Breast epithelium (tissue), 3 donors: ENCODE results near the gene OR6K2.

Experiments used
- POLR2A ChIP-seq: fragments of 450-650 bp; IDR thresholded peaks from one replicate; pipeline ENCODE4 v1.6.1; 2016; ENCODE audit warnings: antibody characterized with exemption, mild to moderate bottlenecking, moderate library complexity
- TF ChIP-seq, protein P1 (sequence below), 3 donors: fragments of 450-650 bp; IDR thresholded peaks; one replicate each; pipeline ENCODE4 v1.5.1; 2016 to 2017; ENCODE audit warnings: antibody characterized with exemption in 3 of 3, mild to moderate bottlenecking in 3 of 3, moderate library complexity in 3 of 3

DNA sequence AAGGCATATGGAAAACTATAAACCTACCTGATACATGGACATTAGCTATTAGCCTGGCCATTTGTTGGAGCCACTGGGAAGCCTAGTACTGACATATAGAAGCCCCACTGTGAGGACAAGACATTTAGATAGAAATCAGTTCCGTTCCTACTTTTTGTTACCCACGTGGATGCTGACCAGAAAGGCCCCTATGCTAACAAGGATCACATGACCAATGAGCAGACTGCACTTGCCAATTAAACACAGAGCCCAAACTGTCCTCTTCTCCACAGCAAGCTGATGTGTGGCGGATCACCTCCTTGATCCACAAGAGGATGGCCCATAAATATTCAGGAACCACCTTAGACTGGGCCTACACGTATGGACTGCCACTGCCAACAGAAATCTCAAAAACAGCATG is 31.3 kb upstream of the OR6K2 start:
- TF ChIP-seq POLR2A: no peak
- TF ChIP-seq, protein P1, sequence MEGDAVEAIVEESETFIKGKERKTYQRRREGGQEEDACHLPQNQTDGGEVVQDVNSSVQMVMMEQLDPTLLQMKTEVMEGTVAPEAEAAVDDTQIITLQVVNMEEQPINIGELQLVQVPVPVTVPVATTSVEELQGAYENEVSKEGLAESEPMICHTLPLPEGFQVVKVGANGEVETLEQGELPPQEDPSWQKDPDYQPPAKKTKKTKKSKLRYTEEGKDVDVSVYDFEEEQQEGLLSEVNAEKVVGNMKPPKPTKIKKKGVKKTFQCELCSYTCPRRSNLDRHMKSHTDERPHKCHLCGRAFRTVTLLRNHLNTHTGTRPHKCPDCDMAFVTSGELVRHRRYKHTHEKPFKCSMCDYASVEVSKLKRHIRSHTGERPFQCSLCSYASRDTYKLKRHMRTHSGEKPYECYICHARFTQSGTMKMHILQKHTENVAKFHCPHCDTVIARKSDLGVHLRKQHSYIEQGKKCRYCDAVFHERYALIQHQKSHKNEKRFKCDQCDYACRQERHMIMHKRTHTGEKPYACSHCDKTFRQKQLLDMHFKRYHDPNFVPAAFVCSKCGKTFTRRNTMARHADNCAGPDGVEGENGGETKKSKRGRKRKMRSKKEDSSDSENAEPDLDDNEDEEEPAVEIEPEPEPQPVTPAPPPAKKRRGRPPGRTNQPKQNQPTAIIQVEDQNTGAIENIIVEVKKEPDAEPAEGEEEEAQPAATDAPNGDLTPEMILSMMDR (IDR thresholded peaks at IDR 0.05): no peak
